Effector memory CD4-positive, alpha-beta T cell (primary cell): ENCODE measurements around the gene CAMTA1.
"Not testable (repeated sequence)": the region's sequence is repeated elsewhere in the genome, so short reads cannot be mapped to it uniquely, and the experiment has no call there.

ENCODE experiments used
- DNase-seq, 3 donors: peaks; one replicate each; pipeline ENCODE4 v3.0.0-alpha.2; 2020
- H3K27ac ChIP-seq: 2 replicates; pipeline ENCODE4 v1.7.0; 2013; ENCODE audit warnings: mild to moderate bottlenecking, low read length, moderate library complexity; ENCODE audit not compliant: insufficient read depth, poor library complexity, severe bottlenecking
- H3K27me3 ChIP-seq: replicated peaks from 2 replicates; pipeline ENCODE4 v1.7.0; 2013; ENCODE audit warnings: mild to moderate bottlenecking, low read length; ENCODE audit not compliant: insufficient read depth, control insufficient read depth, poor library complexity, severe bottlenecking
- H3K36me3 ChIP-seq: 2 replicates; pipeline ENCODE4 v1.7.0; 2013; ENCODE audit warnings: mild to moderate bottlenecking, low read length, moderate library complexity; ENCODE audit not compliant: control insufficient read depth, insufficient read depth
- H3K4me1 ChIP-seq: 2 replicates; pipeline ENCODE4 v1.7.0; 2013; ENCODE audit warnings: low read length, mild to moderate bottlenecking; ENCODE audit not compliant: control insufficient read depth, insufficient read depth, poor library complexity, severe bottlenecking
- H3K4me3 ChIP-seq: 2 replicates; pipeline ENCODE4 v1.7.0; 2013; ENCODE audit warnings: low read length, low read depth, mild to moderate bottlenecking; ENCODE audit not compliant: insufficient read depth, poor library complexity, severe bottlenecking
- H3K9me3 ChIP-seq: 2 replicates; pipeline ENCODE4 v1.7.0; 2013; ENCODE audit warnings: mild to moderate bottlenecking, low read length, moderate library complexity; ENCODE audit not compliant: control insufficient read depth

CAMTA1 gene

DNA sequence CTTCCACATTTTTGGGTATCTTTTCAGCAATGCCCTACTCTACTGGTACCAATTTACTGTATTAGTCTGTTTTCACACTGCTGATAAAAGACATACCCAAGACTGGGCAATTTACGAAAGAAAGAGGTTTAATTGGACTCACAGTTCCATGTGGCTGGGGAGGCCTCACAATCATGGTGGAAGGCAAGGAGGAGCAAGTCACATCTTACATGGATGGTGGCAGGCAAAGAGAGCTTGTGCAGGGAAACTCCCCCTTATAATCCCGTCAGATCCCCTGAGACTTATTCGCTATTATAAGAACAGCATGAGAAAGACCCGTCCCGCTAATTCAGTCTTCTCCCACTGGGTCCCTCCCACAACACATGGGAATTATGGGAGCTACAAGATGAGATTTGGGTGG is 136.3 kb downstream of the CAMTA1 start:
- not testable (repeated sequence) for H3K4me1 ChIP-seq, H3K9me3 ChIP-seq

DNA sequence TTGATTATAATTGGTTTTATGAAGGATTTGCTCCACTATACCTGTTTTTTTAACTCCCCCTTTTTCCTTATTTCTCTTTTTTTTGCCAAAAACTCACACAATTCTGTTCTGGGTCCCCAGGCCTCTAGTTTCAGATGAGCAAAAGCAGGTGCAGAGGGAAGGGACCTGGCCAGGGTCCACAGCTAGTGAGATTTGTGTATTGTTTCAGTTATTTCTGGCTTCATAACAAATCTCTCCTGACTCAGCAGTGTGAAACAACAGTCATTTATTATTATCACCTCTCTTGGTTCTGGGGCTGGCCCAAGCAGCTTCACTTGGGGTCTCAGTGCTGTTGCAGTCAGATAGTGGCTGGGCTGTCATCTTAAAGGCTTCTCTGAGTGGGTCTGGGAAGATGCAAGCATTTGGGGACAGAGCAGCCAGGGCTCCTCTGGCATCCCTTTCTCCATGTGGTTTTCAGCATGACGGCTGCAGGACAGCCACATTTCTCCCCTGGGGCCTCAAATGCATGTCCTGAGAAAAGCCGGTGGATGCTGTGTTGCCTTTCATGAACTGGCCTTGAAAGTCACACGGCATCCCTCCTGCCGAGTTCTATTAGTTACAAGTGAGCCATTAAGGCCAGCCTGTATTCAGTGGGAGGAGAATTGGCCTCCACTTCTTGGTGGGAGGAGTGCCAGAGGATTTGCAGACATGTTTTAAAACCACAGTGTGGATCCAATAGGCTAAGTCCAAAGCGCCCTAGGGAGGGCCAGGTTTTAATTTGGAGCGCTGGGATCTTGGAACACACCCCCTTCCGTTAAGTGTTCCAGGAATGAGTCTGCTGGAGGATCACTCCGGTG is 137.1 kb downstream of the CAMTA1 start:
- Histone ChIP-seq H3K27me3 (no peaks in the 10 kb centered on the region), H3K4me1 (no peaks in the 10 kb centered on the region), H3K36me3 (no peaks in the 10 kb centered on the region), H3K4me3 (no peak overlapping the region), H3K27ac (no peak overlapping the region), H3K9me3 (no peaks in the 10 kb centered on the region)
- DNase-seq: no peak

More for the DNA sequence above, 136.3 kb downstream of the CAMTA1 start:
- H3K27me3 ChIP-seq, DNase-seq, H3K27ac ChIP-seq, H3K4me3 ChIP-seq, H3K36me3 ChIP-seq: not testable (repeated sequence)

- H3K27me3 ChIP-seq: no peaks in the 10 kb centered on the region
- no peak overlapping the region for H3K27ac ChIP-seq
- no peak for DNase-seq
- no peaks in the 10 kb centered on the region for H3K4me1 ChIP-seq
- H3K9me3 ChIP-seq: no peaks in the 10 kb centered on the region
- no peak overlapping the region for H3K4me3 ChIP-seq
- H3K36me3 ChIP-seq: no peaks in the 10 kb centered on the region
Measured at GRCh38 chr1:6923012-6923411, 137.8 kb downstream of the CAMTA1 start.

DNA sequence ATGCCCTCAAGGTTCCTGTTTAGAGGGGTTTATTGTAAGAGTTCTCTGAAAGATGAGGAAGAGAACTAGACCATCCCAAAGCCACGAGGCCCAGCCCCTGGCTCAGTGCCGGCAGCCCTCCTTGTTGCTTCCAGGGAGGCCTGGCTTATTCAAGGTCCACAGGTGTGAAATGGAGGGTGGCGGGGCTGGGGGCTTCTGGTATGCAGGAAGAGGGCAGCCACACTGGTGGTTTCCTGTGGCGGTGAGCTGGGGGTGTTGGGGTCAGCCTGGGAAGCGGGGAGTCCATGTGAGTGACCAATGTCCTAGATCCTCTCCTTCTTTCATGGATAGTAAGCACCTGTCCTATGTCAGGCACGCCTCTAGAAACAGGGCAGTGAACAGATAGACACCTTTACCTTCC is 138.2 kb downstream of the CAMTA1 start:
- Histone ChIP-seq H3K4me1 (no peaks in the 10 kb centered on the region), H3K36me3 (no peaks in the 10 kb centered on the region), H3K4me3 (no peak overlapping the region), H3K9me3 (no peaks in the 10 kb centered on the region), H3K27ac (no peak overlapping the region), H3K27me3 (no peaks in the 10 kb centered on the region)
- DNase-seq: no peak

GRCh38 chr1:6923955-6924881 is 139.0 kb downstream of the CAMTA1 start:
- Histone ChIP-seq H3K27me3 (no peaks in the 10 kb centered on the region), H3K9me3 (no peaks in the 10 kb centered on the region), H3K4me3 (no peak overlapping the region), H3K4me1 (no peaks in the 10 kb centered on the region), H3K36me3 (no peaks in the 10 kb centered on the region), H3K27ac (no peak overlapping the region)
- DNase-seq: no peak

DNA sequence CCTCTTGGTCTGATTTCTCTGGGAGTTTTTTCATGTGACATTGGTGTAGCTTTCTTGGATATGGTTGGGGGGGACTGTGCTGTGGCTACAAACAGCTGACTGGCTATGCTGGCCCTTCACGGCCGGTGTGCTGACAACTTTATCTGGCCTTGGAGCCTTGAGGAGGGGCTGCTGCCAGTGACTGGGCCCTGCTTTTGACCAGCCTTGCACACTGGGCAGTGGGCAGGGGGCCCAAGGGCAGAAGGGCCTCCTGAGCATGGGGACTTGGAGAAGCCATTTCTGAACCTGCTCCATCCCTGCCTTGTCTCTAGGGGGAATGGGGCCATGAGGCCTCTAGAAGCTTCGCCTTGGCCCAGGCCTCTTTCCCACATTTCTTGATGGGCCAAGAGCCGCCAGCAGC is 139.6 kb downstream of the CAMTA1 start:
- no peak for DNase-seq
- H3K27me3 ChIP-seq: no peaks in the 10 kb centered on the region
- no peak overlapping the region for H3K4me3 ChIP-seq
- H3K4me1 ChIP-seq: no peaks in the 10 kb centered on the region
- no peaks in the 10 kb centered on the region for H3K36me3 ChIP-seq
- no peaks in the 10 kb centered on the region for H3K9me3 ChIP-seq
- no peak overlapping the region for H3K27ac ChIP-seq

DNA sequence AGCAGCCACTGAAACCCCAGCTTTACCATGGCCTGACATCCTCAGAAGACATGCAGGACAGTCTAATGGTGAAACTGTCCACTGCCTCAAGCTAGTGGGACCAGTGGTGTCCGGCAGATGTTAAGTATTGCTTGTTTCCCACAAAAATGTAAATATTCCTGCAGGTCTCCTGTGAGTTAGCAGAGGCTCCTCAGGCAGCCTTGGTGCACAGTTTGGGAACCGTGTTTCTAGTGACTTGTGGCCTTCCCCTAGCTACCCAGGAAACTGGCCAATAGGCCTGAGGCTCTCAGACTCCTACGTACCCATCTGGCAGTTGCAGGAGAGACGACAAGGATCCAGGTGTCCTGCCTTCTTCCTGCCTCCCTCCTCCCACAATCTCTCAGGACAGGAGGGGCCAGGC is 142.4 kb downstream of the CAMTA1 start:
- Histone ChIP-seq H3K4me1 (no peaks in the 10 kb centered on the region), H3K27ac (no peak overlapping the region), H3K27me3 (no peaks in the 10 kb centered on the region), H3K4me3 (no peak overlapping the region), H3K9me3 (no peaks in the 10 kb centered on the region), H3K36me3 (no peaks in the 10 kb centered on the region)
- no peak for DNase-seq

DNA sequence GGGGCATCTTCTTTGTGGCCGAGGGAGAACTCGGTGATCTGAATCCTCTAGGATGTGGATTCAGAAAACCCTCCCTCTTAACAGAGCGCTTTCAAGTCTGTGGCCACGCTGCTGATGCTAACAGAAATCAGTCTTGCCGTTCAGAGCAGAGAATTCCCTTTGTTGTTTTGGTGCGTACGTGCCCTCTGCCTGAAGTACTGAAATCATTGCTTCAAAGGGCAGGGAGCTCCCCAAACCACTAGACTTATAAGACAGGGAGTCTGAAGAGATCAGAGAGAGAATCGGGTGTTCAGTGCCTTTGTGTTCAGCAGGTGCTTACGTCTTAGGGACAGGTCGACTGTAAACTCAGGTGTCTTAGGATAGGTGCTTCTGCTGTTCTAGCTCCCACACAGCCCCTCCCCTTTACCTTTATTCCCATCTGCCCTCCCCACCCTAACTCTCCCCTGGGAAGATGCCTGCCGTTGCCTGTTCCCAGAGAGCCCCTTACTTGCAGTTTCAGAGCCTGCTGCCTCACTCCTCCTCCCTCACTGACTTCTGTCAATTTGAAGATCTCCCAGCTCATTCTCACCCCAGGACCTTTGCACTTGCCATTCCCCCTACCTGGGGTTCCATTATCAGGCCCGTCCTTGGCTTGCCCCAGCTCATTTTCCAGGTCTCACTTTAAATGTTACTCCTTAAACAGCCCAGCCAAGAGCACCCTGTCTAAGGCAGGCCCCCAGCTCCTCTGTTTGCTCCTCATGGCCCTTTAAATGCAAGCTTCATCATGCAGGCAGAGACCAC is 143.0 kb downstream of the CAMTA1 start:
- H3K4me3 ChIP-seq: no peak overlapping the region
- DNase-seq: no peak
- H3K27ac ChIP-seq: no peak overlapping the region
- H3K4me1 ChIP-seq: no peaks in the 10 kb centered on the region
- H3K36me3 ChIP-seq: no peaks in the 10 kb centered on the region
- no peaks in the 10 kb centered on the region for H3K9me3 ChIP-seq
- no peaks in the 10 kb centered on the region for H3K27me3 ChIP-seq

DNA sequence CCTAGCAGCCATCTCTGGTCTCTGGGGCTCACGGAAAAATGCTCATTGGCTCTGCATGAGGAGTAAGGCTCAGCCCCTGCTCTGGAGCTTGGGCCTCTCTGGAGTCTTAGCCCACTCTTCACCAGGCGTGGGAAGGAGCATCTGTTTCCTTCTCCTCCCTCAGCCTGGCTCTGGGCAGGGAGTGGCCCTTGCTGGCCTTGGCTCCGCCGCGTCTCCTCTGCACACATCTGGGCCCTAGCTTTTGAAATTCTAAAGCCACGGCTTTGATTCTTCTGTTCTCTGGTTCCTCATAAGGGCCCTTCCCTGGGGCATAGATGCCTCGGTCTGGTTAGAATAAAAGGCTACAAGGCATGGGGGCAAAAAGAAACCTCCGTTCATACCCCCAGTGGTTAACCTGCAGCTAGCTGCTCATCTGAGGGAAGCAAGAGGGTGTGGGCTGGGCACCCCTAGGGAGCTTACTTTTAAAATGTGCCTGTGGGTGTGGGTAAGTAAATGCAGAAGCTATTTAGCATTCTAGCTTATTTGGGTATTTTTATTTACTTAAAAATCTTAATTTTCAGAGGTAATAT is 145.6 kb downstream of the CAMTA1 start:
- H3K27me3 ChIP-seq: no peaks in the 10 kb centered on the region
- H3K27ac ChIP-seq: no peak overlapping the region
- DNase-seq: no peak
- H3K9me3 ChIP-seq: no peaks in the 10 kb centered on the region
- H3K4me1 ChIP-seq: no peaks in the 10 kb centered on the region
- no peaks in the 10 kb centered on the region for H3K36me3 ChIP-seq
- no peak overlapping the region for H3K4me3 ChIP-seq
